WTC11 (cell line): Measurements from ENCODE around the gene PSMA1. TPM values are rescaled to one million over a fixed set of nuclear protein-coding genes. Genes with fewer than 3 reads are reported as not detected.
"Not testable (repeated sequence)": the region's sequence is repeated elsewhere in the genome, so short reads cannot be mapped to it uniquely, and the experiment has no call there.

ENCODE experiments used
- ATAC-seq: fragments of 200-7000 bp; cut with Tn5 transposase; 2 replicates; pipeline ENCODE4 v1.10.0; 2021; ENCODE audit warnings: mild to moderate bottlenecking, moderate library complexity
- CTCF ChIA-PET: fragments of 300-600 bp; sonication (Branson Sonifier 250); formaldehyde crosslinking; loops from one replicate; lab custom pipeline; 2021; ENCODE audit warnings: antibody characterized with exemption; lab: Charles Lee
- POLR2A ChIA-PET: fragments of 350-600 bp; sonication (Branson Sonifier 250); formaldehyde crosslinking; loops from one replicate; lab custom pipeline; 2021; ENCODE audit warnings: antibody characterized with exemption; lab: Charles Lee
- DNase-seq: peaks from one replicate; pipeline ENCODE4 v3.0.0; 2021; ENCODE audit warnings: low spot score
- H3K27ac Mint-ChIP-seq: 2 replicates; pipeline ENCODE4 v1.8.0; 2021; ENCODE audit warnings: mixed read lengths
- H3K27me3 Mint-ChIP-seq: 2 replicates; pipeline ENCODE4 v1.8.0; 2021; ENCODE audit warnings: low read depth, mild to moderate bottlenecking, moderate library complexity, mixed read lengths
- H3K36me3 Mint-ChIP-seq: 2 replicates; pipeline ENCODE4 v1.8.0; 2021; ENCODE audit warnings: mixed read lengths
- H3K4me1 Mint-ChIP-seq: 2 replicates; pipeline ENCODE4 v1.8.0; 2022; ENCODE audit warnings: mixed read lengths
- H3K4me3 Mint-ChIP-seq: 2 replicates; pipeline ENCODE4 v1.8.0; 2021; ENCODE audit warnings: mild to moderate bottlenecking, moderate library complexity, mixed read lengths
- H3K9me3 Mint-ChIP-seq: 2 replicates; pipeline ENCODE4 v1.8.0; 2021; ENCODE audit warnings: mixed read lengths
- CREB1 ChIP-seq: sonication (generic); formaldehyde crosslinking; IDR thresholded peaks from 2 replicates; pipeline ENCODE4 v1.8.0; 2023; ENCODE audit warnings: mild to moderate bottlenecking, missing genetic modification reagents
- CREM ChIP-seq: sonication (generic); formaldehyde crosslinking; IDR thresholded peaks from 2 replicates; pipeline ENCODE4 v1.8.1; 2022; ENCODE audit warnings: mild to moderate bottlenecking, missing genetic modification reagents, moderate library complexity
- E2F1 ChIP-seq: sonication (generic); formaldehyde crosslinking; IDR thresholded peaks from 2 replicates; pipeline ENCODE4 v1.8.0; 2022; ENCODE audit warnings: mild to moderate bottlenecking, missing genetic modification reagents
- FOXK1 ChIP-seq: sonication (generic); formaldehyde crosslinking; IDR thresholded peaks from 2 replicates; pipeline ENCODE4 v1.8.0; 2022; ENCODE audit warnings: mild to moderate bottlenecking, moderate library complexity, missing genetic modification reagents
- FOXP1 ChIP-seq: sonication (generic); formaldehyde crosslinking; IDR thresholded peaks from 2 replicates; pipeline ENCODE4 v1.8.0; 2022; ENCODE audit warnings: missing genetic modification reagents, mild to moderate bottlenecking, moderate library complexity, borderline replicate concordance
- JAZF1 ChIP-seq: fragments of 250-450 bp; sonication (Bioruptor Pico); IDR thresholded peaks from 2 replicates; pipeline ENCODE4 v1.9.0; 2021; ENCODE audit warnings: moderate library complexity, mild to moderate bottlenecking, inconsistent platforms
- MYBL2 ChIP-seq: sonication (generic); formaldehyde crosslinking; IDR thresholded peaks from 2 replicates; pipeline ENCODE4 v1.8.1; 2023; ENCODE audit warnings: mild to moderate bottlenecking, moderate library complexity, missing genetic modification reagents
- NR1H2 ChIP-seq: sonication (generic); formaldehyde crosslinking; IDR thresholded peaks from 2 replicates; pipeline ENCODE4 v1.9.0; 2021; ENCODE audit warnings: mild to moderate bottlenecking, moderate library complexity, missing genetic modification reagents
- PRDM15 ChIP-seq: sonication (generic); formaldehyde crosslinking; IDR thresholded peaks from 2 replicates; pipeline ENCODE4 v1.8.0; 2022; ENCODE audit warnings: missing genetic modification reagents
- RELA ChIP-seq: sonication (generic); formaldehyde crosslinking; IDR thresholded peaks from 2 replicates; pipeline ENCODE4 v1.8.1; 2022; ENCODE audit warnings: missing genetic modification reagents, mild to moderate bottlenecking, borderline replicate concordance
- SMAD3 ChIP-seq: sonication (generic); formaldehyde crosslinking; IDR thresholded peaks from 2 replicates; pipeline ENCODE4 v1.8.0; 2022; ENCODE audit warnings: missing genetic modification reagents, mild to moderate bottlenecking, borderline replicate concordance
- SP1 ChIP-seq: sonication (generic); formaldehyde crosslinking; conservative IDR thresholded peaks from 2 replicates; pipeline ENCODE4 v1.8.1; 2022; ENCODE audit warnings: missing genetic modification reagents
- TEAD4 ChIP-seq: sonication (generic); formaldehyde crosslinking; IDR thresholded peaks from 2 replicates; pipeline ENCODE4 v1.8.0; 2022; ENCODE audit warnings: mild to moderate bottlenecking, missing genetic modification reagents
- ZBTB43 ChIP-seq: sonication (generic); formaldehyde crosslinking; IDR thresholded peaks from 2 replicates; pipeline ENCODE4 v1.8.1; 2023; ENCODE audit warnings: mild to moderate bottlenecking, missing genetic modification reagents
- ZNF416 ChIP-seq: fragments of 250-450 bp; sonication (Bioruptor Pico); IDR thresholded peaks from 2 replicates; pipeline ENCODE4 v1.9.0; 2021; ENCODE audit warnings: mild to moderate bottlenecking, inconsistent platforms
- total RNA-seq: library from RNA; stranded (reverse); gene quantifications from 3 replicates; pipeline ENCODE4 v1.2.3, GENCODE V29; 2021
- TF ChIP-seq, protein P1 (sequence below): sonication (generic); formaldehyde crosslinking; IDR thresholded peaks from 2 replicates; pipeline ENCODE4 v1.8.1; 2023; ENCODE audit warnings: mild to moderate bottlenecking, missing genetic modification reagents
- TF ChIP-seq, protein P2 (sequence below): sonication (generic); formaldehyde crosslinking; IDR thresholded peaks from 2 replicates; pipeline ENCODE4 v1.8.1; 2023; ENCODE audit warnings: mild to moderate bottlenecking, missing genetic modification reagents, borderline replicate concordance

Gene PSMA1
- total RNA-seq, 1 experiment from 2014 or later = 139 TPM

DNA sequence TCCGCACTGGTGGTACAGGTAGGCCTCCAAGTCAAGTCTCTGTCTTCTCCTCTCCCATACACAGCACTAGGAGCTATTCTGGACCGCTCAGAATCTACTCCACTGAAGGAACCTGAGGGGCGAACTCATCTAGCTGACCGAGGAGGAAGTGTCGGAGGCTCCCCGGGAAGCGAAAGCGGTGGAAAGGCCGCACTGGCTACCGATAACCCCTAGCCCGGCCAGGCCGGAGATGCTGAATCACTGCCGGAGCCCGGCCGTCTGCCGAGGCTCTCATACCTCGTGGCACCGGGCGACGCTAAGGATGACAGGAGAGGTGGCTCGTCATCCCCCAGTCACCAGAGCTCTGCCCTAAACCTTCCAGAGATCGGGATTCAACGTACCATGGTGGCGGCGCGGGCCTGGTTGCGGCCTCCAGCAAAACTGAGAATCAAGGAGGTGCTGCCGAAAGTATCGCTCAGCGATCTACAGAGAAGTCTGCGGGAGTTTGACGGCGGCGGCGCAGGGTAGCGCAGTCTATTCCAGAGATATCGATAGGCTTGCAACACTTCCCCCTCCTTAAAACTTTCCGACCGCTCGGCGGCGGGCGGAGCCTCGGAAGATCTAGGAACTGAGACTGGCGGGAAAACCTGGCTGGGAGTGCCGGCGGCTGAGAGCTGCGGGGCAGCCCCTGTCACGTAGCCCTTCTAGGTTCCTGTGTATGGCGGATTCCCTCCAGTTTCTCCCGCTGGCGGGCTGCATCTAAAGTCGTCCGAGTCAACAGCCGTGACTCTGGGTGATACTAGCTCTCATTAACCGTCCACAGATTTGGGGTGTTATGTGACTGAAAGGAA lies at the start of gene PSMA1 (continued):
- TF ChIP-seq E2F1 (CRISPR knock-in tag) (peak; percentile 81; the same call in 1 of the 2 replicates), ZBTB43 (CRISPR knock-in tag) (peak; percentile 85; the same call in 1 of the 2 replicates), SP1 (peak; percentile 88), CREM (peak; percentile 28; the same call in 1 of the 2 replicates), ZNF416 (0 out of 2 replicates have a peak, but pooled peaks have one; percentile 8), RELA (0 out of 2 replicates have a peak, but pooled peaks have one; percentile 19), PRDM15 (CRISPR knock-in tag) (peak; percentile 99), SMAD3 (CRISPR knock-in tag) (peak; percentile 39; the same call in 1 of the 2 replicates), NR1H2 (no peak), FOXK1 (CRISPR knock-in tag) (peak; percentile 72; the same call in 1 of the 2 replicates), TEAD4 (no peak), FOXP1 (CRISPR knock-in tag) (peak; percentile 88), JAZF1 (CRISPR knock-in tag) (no peak), MYBL2 (CRISPR knock-in tag) (peak; percentile 82), CREB1 (CRISPR knock-in tag) (0 out of 2 replicates have a peak, but pooled peaks have one; percentile 45)
- TF ChIP-seq, protein P1, sequence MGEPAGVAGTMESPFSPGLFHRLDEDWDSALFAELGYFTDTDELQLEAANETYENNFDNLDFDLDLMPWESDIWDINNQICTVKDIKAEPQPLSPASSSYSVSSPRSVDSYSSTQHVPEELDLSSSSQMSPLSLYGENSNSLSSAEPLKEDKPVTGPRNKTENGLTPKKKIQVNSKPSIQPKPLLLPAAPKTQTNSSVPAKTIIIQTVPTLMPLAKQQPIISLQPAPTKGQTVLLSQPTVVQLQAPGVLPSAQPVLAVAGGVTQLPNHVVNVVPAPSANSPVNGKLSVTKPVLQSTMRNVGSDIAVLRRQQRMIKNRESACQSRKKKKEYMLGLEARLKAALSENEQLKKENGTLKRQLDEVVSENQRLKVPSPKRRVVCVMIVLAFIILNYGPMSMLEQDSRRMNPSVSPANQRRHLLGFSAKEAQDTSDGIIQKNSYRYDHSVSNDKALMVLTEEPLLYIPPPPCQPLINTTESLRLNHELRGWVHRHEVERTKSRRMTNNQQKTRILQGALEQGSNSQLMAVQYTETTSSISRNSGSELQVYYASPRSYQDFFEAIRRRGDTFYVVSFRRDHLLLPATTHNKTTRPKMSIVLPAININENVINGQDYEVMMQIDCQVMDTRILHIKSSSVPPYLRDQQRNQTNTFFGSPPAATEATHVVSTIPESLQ = no peak
- TF ChIP-seq, protein P2, sequence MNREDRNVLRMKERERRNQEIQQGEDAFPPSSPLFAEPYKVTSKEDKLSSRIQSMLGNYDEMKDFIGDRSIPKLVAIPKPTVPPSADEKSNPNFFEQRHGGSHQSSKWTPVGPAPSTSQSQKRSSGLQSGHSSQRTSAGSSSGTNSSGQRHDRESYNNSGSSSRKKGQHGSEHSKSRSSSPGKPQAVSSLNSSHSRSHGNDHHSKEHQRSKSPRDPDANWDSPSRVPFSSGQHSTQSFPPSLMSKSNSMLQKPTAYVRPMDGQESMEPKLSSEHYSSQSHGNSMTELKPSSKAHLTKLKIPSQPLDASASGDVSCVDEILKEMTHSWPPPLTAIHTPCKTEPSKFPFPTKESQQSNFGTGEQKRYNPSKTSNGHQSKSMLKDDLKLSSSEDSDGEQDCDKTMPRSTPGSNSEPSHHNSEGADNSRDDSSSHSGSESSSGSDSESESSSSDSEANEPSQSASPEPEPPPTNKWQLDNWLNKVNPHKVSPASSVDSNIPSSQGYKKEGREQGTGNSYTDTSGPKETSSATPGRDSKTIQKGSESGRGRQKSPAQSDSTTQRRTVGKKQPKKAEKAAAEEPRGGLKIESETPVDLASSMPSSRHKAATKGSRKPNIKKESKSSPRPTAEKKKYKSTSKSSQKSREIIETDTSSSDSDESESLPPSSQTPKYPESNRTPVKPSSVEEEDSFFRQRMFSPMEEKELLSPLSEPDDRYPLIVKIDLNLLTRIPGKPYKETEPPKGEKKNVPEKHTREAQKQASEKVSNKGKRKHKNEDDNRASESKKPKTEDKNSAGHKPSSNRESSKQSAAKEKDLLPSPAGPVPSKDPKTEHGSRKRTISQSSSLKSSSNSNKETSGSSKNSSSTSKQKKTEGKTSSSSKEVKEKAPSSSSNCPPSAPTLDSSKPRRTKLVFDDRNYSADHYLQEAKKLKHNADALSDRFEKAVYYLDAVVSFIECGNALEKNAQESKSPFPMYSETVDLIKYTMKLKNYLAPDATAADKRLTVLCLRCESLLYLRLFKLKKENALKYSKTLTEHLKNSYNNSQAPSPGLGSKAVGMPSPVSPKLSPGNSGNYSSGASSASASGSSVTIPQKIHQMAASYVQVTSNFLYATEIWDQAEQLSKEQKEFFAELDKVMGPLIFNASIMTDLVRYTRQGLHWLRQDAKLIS (CRISPR knock-in tag) = peak; percentile 86; the same call in 1 of the 2 replicates

DNA sequence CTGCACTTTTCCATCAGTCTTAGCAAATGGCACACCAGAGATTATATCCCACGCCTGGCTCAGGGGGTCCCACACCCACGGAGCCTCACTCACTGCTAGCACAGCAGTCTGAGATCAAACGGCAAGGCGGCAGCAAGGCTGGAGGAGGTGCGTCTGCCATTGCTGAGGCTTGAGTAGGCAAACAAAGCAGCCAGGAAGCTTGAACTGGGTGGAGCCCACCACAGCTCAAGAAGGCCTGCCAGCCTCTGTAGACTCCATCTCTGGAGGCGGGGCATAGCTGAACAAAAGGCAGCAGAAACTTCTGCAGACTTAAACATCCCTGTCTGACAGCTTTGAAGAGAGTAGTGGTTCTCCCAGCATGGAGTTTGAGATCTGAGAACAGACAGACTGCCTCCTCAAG lies 49.3 kb upstream of the PSMA1 start:
- Mint-ChIP-seq H3K9me3 (peaks cover 43% of the 10 kb centered on the region), H3K36me3 (peaks cover 16% of the 10 kb centered on the region)
- H3K27ac Mint-ChIP-seq, CTCF ChIA-PET, ATAC-seq, DNase-seq, H3K4me3 Mint-ChIP-seq, H3K4me1 Mint-ChIP-seq, POLR2A ChIA-PET, H3K27me3 Mint-ChIP-seq: not testable (repeated sequence)
